ENCODE measurements around the gene FRY. TPM values are rescaled to one million over a fixed set of nuclear protein-coding genes. Genes with fewer than 3 reads are reported as not detected.
A peak's percentile ranks its signal among the peaks of the same experiment; 100 is the strongest.

FRY gene
- total RNA-seq, 1 experiment from 2014 or later, result 1.3 TPM

DNA sequence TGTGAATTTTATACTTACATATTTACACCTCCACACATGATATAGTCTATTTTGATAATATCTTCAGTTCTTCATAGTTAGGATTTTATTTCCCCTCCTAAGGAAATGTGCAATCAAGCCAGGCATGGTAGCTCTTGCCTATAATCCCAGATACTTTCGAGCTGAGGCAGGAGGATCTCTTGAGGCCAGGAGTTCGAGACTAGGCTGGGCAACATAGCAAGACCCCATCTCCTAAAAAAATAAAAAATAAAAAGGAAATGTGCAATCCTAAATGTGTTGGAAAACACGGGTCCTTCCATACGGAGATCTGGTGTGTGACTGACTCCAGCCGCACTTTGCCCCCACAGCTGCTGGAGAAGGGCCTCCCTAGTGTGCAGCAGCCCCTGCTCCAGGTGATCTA lies 212.1 kb downstream of the FRY start:
- Histone ChIP-seq H3K36me3 (ENCODE audit: low read depth, low read length) (no peaks in the 10 kb centered on the region), H4K20me1 (ENCODE audit: low read length) (no peaks in the 10 kb centered on the region), H3F3A (ENCODE audit: low read length, unreplicated experiment) (no peaks in the 10 kb centered on the region), H2AFZ (ENCODE audit: low read length) (no peak overlapping the region), H3K9me2 (replicated peaks; ENCODE audit: low read length) (no peaks in the 10 kb centered on the region), H3K79me2 (ENCODE audit: low read length) (no peaks in the 10 kb centered on the region), H3K9me3 (ENCODE audit: low read length) (no peaks in the 10 kb centered on the region), H3K4me2 (ENCODE audit: low read length) (no peak overlapping the region), H3K9ac (ENCODE audit: low read length) (no peak overlapping the region), H3K27ac (ENCODE audit: low read length) (no peak overlapping the region), H3K27me3 (ENCODE audit: low read length) (no peaks in the 10 kb centered on the region), H3K4me3 (ENCODE audit: low read length) (no peak overlapping the region), H3K4me1 (ENCODE audit: insufficient read depth, low read length) (no peaks in the 10 kb centered on the region)
- ATAC-seq, result no peak
- POLR2A ChIA-PET (ENCODE audit: unreplicated experiment), result no interaction called here
- intact Hi-C loops (cut with micrococcal nuclease), result no loop called here
- TF ChIP-seq EZH2phosphoT487 (IDR thresholded peaks at IDR 0.05; ENCODE audit: borderline replicate concordance, low read length) (no peak), EZH2 (IDR thresholded peaks at IDR 0.05; ENCODE audit: low read length, unreplicated experiment) (no peak)
- TF ChIP-seq, protein P1, sequence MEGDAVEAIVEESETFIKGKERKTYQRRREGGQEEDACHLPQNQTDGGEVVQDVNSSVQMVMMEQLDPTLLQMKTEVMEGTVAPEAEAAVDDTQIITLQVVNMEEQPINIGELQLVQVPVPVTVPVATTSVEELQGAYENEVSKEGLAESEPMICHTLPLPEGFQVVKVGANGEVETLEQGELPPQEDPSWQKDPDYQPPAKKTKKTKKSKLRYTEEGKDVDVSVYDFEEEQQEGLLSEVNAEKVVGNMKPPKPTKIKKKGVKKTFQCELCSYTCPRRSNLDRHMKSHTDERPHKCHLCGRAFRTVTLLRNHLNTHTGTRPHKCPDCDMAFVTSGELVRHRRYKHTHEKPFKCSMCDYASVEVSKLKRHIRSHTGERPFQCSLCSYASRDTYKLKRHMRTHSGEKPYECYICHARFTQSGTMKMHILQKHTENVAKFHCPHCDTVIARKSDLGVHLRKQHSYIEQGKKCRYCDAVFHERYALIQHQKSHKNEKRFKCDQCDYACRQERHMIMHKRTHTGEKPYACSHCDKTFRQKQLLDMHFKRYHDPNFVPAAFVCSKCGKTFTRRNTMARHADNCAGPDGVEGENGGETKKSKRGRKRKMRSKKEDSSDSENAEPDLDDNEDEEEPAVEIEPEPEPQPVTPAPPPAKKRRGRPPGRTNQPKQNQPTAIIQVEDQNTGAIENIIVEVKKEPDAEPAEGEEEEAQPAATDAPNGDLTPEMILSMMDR (conservative IDR thresholded peaks at IDR 0.05; ENCODE audit: low read depth, low read length), result no peak
- CTCF ChIA-PET, result no interaction called here
- DNase-seq, result no peak
- no TSS peak for BruUV-seq (replicated peaks)

DNA sequence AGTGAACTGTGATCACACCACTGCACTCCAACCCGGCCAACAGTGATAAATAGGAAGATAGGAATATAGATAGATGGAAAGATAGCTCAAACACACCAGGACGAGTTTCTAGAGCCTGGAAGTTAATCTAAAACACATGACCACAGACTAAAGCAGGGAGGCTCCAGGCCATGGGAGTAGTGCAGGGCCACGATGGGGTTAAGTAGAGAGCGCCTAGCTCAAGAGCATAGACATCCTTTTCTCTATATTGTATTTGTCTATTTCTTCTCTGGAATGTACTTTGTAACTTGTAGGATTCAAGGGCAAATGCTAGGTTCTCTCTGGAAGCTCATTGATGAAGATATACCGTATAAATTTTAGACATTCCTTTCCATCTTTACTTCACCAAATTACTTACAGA lies 214.0 kb downstream of the FRY start:
- Histone ChIP-seq H3F3A (ENCODE audit: low read length, unreplicated experiment) (no peaks in the 10 kb centered on the region), H3K27ac (ENCODE audit: low read length) (no peak overlapping the region), H3K4me1 (ENCODE audit: insufficient read depth, low read length) (no peaks in the 10 kb centered on the region), H3K79me2 (ENCODE audit: low read length) (no peaks in the 10 kb centered on the region), H4K20me1 (ENCODE audit: low read length) (no peaks in the 10 kb centered on the region), H3K36me3 (ENCODE audit: low read depth, low read length) (no peaks in the 10 kb centered on the region), H3K9ac (ENCODE audit: low read length) (no peak overlapping the region), H3K4me2 (ENCODE audit: low read length) (no peak overlapping the region), H3K4me3 (ENCODE audit: low read length) (no peak overlapping the region), H3K9me3 (ENCODE audit: low read length) (no peaks in the 10 kb centered on the region), H3K27me3 (ENCODE audit: low read length) (no peaks in the 10 kb centered on the region), H2AFZ (ENCODE audit: low read length) (no peak overlapping the region), H3K9me2 (replicated peaks; ENCODE audit: low read length) (no peaks in the 10 kb centered on the region)
- ATAC-seq (no peak), DNase-seq (no peak)
- TF ChIP-seq EZH2 (IDR thresholded peaks at IDR 0.05; ENCODE audit: low read length, unreplicated experiment), result no peak
- TF ChIP-seq, protein P1 (conservative IDR thresholded peaks at IDR 0.05; ENCODE audit: low read depth, low read length), result no peak
- no peak for TF ChIP-seq EZH2phosphoT487 (IDR thresholded peaks at IDR 0.05; ENCODE audit: borderline replicate concordance, low read length)
- intact Hi-C loops (cut with micrococcal nuclease), result loop anchor here (5.0 kb wide), 1 partner anchor 197 kb away; no protein-coding TSS in a partner anchor
- ChIA-PET CTCF (interaction anchor here (2.0 kb wide), 1 partner anchor 335 kb away, joined by 5 read pairs; no protein-coding TSS in a partner anchor), POLR2A (ENCODE audit: unreplicated experiment) (no interaction called here)
- no TSS peak for BruUV-seq (replicated peaks)

DNA sequence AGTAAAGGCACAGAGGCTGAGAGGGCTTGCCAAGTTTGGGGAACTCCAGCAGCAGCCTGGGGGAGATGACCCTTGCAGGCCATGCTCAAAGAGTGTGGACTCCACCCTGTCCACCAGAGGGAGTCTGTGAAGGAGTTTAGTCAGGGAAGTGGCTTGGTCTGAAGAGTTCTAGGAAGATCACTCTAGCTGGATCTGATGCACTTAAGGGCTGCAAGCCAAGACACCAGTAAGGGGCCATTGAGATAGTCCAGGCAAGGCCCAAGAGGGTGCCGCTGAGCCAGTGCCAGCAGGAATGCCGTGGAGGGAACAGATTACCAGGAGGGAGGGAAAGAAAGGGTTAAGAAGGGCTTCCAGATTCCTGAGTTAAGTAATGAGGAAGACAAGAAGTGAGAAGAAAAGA lies 214.9 kb downstream of the FRY start:
- Histone ChIP-seq H3K4me3 (ENCODE audit: low read length) (no peak overlapping the region), H4K20me1 (ENCODE audit: low read length) (no peaks in the 10 kb centered on the region), H3K4me1 (ENCODE audit: insufficient read depth, low read length) (no peaks in the 10 kb centered on the region), H3K4me2 (ENCODE audit: low read length) (no peak overlapping the region), H3K27ac (ENCODE audit: low read length) (no peak overlapping the region), H3K9me3 (ENCODE audit: low read length) (no peaks in the 10 kb centered on the region), H2AFZ (ENCODE audit: low read length) (no peak overlapping the region), H3K9ac (ENCODE audit: low read length) (no peak overlapping the region), H3F3A (ENCODE audit: low read length, unreplicated experiment) (no peaks in the 10 kb centered on the region), H3K9me2 (replicated peaks; ENCODE audit: low read length) (no peaks in the 10 kb centered on the region), H3K27me3 (ENCODE audit: low read length) (no peaks in the 10 kb centered on the region), H3K79me2 (ENCODE audit: low read length) (no peaks in the 10 kb centered on the region), H3K36me3 (ENCODE audit: low read depth, low read length) (no peaks in the 10 kb centered on the region)
- no TSS peak for BruUV-seq (replicated peaks)
- ChIA-PET CTCF (interaction anchor here (0.6 to 2.0 kb wide), 2 partner anchors 80 to 336 kb away, joined by 4 to 5 read pairs; no protein-coding TSS in a partner anchor), POLR2A (ENCODE audit: unreplicated experiment) (no interaction called here)
- no peak for TF ChIP-seq EZH2phosphoT487 (IDR thresholded peaks at IDR 0.05; ENCODE audit: borderline replicate concordance, low read length)
- TF ChIP-seq, protein P1 (conservative IDR thresholded peaks at IDR 0.05; ENCODE audit: low read depth, low read length), result peak; percentile 80
- ATAC-seq (peak; percentile 93), DNase-seq (peak; percentile 74)
- intact Hi-C loops (cut with micrococcal nuclease), result loop anchor here (1.0 to 5.0 kb wide), 2 partner anchors 64 to 196 kb away; no protein-coding TSS in a partner anchor

All from PC-3 (cell line).